ENCODE measurements around the gene SGSM2. TPM values are rescaled to one million over a fixed set of nuclear protein-coding genes. Genes with fewer than 3 reads are reported as not detected.

The SGSM2 gene
- total and polyA plus RNA-seq, 2 experiments from 2014 or later: 13.7 to 52.4 TPM

DNA sequence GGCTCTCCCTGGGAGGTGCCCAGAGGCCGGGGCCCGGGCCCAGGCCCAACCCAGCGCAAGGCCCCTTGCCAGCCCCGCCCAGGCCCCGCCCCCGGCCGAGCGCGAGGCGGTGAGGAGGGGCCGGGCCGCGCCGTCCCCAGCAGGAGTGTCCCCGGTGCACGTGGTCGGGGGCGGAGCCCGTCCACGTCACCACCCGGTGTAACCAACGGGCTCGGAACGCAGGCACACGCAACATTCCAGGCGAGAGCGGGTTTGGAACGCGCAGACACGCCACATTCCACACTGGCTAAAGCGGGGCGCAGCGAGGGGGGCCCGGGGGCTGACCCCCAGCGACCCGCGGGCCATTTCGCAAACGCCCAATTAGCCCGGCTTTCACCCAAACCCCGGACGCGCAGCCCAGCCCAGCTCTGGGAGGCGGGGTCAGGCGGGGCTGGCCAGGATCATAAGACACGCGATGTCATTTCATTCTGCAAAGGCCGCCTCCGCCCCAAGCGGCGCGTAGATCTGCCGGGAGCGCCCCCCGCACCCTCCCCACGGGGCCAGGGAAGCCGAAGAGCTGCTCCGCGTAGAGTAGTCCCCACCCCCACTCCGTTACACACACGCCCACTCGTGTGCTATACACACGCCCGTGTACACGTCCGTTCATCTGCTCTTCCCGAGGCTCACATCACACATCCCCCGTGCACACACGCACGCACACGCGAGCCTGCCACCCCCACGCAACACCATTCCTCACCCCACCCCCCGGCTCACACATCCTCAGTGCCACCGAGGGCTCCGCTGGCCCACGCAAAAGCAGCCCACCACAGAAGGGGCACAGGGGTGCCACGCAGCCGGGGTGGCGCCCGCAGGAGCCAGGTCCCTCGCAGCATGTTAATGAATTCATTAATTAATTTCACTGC is 62.5 kb downstream of the SGSM2 start:
- ATAC-seq (peak; percentile 43), DNase-seq (ENCODE audit: low spot score) (peak; percentile 97)
- Mint-ChIP-seq H3K27me3 (ENCODE audit: insufficient read depth, low read depth, poor library complexity) (peaks cover 24% of the 10 kb centered on the region), H3K4me1 (peaks cover 40% of the 10 kb centered on the region), H3K9me3 (0 out of 3 replicates have a peak, but pooled peaks cover 2% of the 10 kb centered on the region), H3K4me3 (peak overlapping the region; percentile 96), H3K36me3 (ENCODE audit: low read depth) (no peaks in the 10 kb centered on the region), H3K27ac (peak overlapping the region; percentile 100)
- H3K79me2 ChIP-seq (replicated peaks; ENCODE audit: insufficient read depth): peaks cover 29% of the 10 kb centered on the region
- peaks cover 18% of the 10 kb centered on the region for H3F3A ChIP-seq (replicated peaks; ENCODE audit: low read depth)
- H3K36me3 ChIP-seq (ENCODE audit: insufficient read depth): no peaks in the 10 kb centered on the region
- H2AFZ ChIP-seq: no peak overlapping the region
- H3K27me3 ChIP-seq (ENCODE audit: insufficient read depth): no peaks in the 10 kb centered on the region
- peak overlapping the region; percentile 97 for H3K4me2 ChIP-seq
- H3K9me2 ChIP-seq (ENCODE audit: insufficient read depth): no peaks in the 10 kb centered on the region
- no peaks in the 10 kb centered on the region for H4K20me1 ChIP-seq (replicated peaks; ENCODE audit: insufficient read depth)
- H3K4me1 ChIP-seq (ENCODE audit: insufficient read depth): peaks cover 30% of the 10 kb centered on the region
- H3K4me3 ChIP-seq: peak overlapping the region; percentile 83
- TF ChIP-seq POLR2AphosphoS5 (IDR thresholded peaks at IDR 0.05; ENCODE audit: low read depth): peak; percentile 46; the same call in 1 of the 2 replicates
- no peak for TF ChIP-seq EZH2 (IDR thresholded peaks at IDR 0.05; ENCODE audit: low read depth, unreplicated experiment)
- TF ChIP-seq STAT1 (IDR thresholded peaks at IDR 0.05; ENCODE audit: unreplicated experiment): no peak
- TF ChIP-seq CREB1 (CRISPR knock-in tag; IDR thresholded peaks at IDR 0.05; ENCODE audit: low read depth): peak; percentile 91
- TF ChIP-seq, protein P1, sequence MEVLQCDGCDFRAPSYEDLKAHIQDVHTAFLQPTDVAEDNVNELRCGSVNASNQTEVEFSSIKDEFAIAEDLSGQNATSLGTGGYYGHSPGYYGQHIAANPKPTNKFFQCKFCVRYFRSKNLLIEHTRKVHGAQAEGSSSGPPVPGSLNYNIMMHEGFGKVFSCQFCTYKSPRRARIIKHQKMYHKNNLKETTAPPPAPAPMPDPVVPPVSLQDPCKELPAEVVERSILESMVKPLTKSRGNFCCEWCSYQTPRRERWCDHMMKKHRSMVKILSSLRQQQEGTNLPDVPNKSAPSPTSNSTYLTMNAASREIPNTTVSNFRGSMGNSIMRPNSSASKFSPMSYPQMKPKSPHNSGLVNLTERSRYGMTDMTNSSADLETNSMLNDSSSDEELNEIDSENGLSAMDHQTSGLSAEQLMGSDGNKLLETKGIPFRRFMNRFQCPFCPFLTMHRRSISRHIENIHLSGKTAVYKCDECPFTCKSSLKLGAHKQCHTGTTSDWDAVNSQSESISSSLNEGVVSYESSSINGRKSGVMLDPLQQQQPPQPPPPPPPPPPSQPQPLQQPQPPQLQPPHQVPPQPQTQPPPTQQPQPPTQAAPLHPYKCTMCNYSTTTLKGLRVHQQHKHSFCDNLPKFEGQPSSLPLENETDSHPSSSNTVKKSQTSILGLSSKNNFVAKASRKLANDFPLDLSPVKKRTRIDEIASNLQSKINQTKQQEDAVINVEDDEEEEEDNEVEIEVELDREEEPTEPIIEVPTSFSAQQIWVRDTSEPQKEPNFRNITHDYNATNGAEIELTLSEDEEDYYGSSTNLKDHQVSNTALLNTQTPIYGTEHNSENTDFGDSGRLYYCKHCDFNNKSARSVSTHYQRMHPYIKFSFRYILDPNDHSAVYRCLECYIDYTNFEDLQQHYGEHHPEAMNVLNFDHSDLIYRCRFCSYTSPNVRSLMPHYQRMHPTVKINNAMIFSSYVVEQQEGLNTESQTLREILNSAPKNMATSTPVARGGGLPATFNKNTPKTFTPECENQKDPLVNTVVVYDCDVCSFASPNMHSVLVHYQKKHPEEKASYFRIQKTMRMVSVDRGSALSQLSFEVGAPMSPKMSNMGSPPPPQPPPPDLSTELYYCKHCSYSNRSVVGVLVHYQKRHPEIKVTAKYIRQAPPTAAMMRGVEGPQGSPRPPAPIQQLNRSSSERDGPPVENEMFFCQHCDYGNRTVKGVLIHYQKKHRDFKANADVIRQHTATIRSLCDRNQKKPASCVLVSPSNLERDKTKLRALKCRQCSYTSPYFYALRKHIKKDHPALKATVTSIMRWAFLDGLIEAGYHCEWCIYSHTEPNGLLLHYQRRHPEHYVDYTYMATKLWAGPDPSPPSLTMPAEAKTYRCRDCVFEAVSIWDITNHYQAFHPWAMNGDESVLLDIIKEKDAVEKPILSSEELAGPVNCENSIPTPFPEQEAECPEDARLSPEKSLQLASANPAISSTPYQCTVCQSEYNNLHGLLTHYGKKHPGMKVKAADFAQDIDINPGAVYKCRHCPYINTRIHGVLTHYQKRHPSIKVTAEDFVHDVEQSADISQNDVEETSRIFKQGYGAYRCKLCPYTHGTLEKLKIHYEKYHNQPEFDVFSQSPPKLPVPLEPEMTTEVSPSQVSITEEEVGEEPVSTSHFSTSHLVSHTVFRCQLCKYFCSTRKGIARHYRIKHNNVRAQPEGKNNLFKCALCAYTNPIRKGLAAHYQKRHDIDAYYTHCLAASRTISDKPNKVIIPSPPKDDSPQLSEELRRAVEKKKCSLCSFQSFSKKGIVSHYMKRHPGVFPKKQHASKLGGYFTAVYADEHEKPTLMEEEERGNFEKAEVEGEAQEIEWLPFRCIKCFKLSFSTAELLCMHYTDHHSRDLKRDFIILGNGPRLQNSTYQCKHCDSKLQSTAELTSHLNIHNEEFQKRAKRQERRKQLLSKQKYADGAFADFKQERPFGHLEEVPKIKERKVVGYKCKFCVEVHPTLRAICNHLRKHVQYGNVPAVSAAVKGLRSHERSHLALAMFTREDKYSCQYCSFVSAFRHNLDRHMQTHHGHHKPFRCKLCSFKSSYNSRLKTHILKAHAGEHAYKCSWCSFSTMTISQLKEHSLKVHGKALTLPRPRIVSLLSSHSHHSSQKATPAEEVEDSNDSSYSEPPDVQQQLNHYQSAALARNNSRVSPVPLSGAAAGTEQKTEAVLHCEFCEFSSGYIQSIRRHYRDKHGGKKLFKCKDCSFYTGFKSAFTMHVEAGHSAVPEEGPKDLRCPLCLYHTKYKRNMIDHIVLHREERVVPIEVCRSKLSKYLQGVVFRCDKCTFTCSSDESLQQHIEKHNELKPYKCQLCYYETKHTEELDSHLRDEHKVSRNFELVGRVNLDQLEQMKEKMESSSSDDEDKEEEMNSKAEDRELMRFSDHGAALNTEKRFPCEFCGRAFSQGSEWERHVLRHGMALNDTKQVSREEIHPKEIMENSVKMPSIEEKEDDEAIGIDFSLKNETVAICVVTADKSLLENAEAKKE (CRISPR knock-in tag; IDR thresholded peaks at IDR 0.05): no peak
- TF ChIP-seq, protein P2, sequence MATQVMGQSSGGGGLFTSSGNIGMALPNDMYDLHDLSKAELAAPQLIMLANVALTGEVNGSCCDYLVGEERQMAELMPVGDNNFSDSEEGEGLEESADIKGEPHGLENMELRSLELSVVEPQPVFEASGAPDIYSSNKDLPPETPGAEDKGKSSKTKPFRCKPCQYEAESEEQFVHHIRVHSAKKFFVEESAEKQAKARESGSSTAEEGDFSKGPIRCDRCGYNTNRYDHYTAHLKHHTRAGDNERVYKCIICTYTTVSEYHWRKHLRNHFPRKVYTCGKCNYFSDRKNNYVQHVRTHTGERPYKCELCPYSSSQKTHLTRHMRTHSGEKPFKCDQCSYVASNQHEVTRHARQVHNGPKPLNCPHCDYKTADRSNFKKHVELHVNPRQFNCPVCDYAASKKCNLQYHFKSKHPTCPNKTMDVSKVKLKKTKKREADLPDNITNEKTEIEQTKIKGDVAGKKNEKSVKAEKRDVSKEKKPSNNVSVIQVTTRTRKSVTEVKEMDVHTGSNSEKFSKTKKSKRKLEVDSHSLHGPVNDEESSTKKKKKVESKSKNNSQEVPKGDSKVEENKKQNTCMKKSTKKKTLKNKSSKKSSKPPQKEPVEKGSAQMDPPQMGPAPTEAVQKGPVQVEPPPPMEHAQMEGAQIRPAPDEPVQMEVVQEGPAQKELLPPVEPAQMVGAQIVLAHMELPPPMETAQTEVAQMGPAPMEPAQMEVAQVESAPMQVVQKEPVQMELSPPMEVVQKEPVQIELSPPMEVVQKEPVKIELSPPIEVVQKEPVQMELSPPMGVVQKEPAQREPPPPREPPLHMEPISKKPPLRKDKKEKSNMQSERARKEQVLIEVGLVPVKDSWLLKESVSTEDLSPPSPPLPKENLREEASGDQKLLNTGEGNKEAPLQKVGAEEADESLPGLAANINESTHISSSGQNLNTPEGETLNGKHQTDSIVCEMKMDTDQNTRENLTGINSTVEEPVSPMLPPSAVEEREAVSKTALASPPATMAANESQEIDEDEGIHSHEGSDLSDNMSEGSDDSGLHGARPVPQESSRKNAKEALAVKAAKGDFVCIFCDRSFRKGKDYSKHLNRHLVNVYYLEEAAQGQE (IDR thresholded peaks at IDR 0.05; ENCODE audit: unreplicated experiment): no peak
- no peak for TF ChIP-seq EZH2phosphoT487 (IDR thresholded peaks at IDR 0.05; ENCODE audit: unreplicated experiment)
- TF ChIP-seq JUNB (IDR thresholded peaks at IDR 0.05; ENCODE audit: unreplicated experiment): no peak
- H3K27ac ChIP-seq (ENCODE audit: low read depth): peak overlapping the region; percentile 100
